ENCODE measurements around the gene NHLH2.

Gene NHLH2

GRCh38 chr1:115791816-115792215, 49.1 kb downstream of the NHLH2 start:
- H3K4me3 ChIP-seq (ENCODE audit: low read depth, low read length), result no peak overlapping the region
- no peak for TF ChIP-seq CTCF (conservative IDR thresholded peaks at IDR 0.05; ENCODE audit: low read depth, low read length)
- DNase-seq (ENCODE audit: low read depth), result no peak

GRCh38 chr1:115790846-115791245, 50.1 kb downstream of the NHLH2 start:
- no peak for TF ChIP-seq CTCF (conservative IDR thresholded peaks at IDR 0.05; ENCODE audit: low read depth, low read length)
- H3K4me3 ChIP-seq (ENCODE audit: low read depth, low read length), result no peak overlapping the region
- no peak for DNase-seq (ENCODE audit: low read depth)

GRCh38 chr1:115790356-115790755, 50.6 kb downstream of the NHLH2 start:
- no peak overlapping the region for H3K4me3 ChIP-seq (ENCODE audit: low read depth, low read length)
- no peak for TF ChIP-seq CTCF (conservative IDR thresholded peaks at IDR 0.05; ENCODE audit: low read depth, low read length)
- DNase-seq (ENCODE audit: low read depth), result no peak
